HG03175 (cell line): ENCODE data around the gene SLC25A13.
A peak's percentile ranks its signal among the peaks of the same experiment; 100 is the strongest.
"Not testable (repeated sequence)": the region's sequence is repeated elsewhere in the genome, so short reads cannot be mapped to it uniquely, and the experiment has no call there.

Source experiments
- ATAC-seq: cut with Tn5 transposase; IDR thresholded peaks from one replicate; pipeline ENCODE4 v1.9.1; 2021; ENCODE audit warnings: mild to moderate bottlenecking, moderate library complexity; ENCODE audit not compliant: unreplicated experiment

SLC25A13 gene

DNA sequence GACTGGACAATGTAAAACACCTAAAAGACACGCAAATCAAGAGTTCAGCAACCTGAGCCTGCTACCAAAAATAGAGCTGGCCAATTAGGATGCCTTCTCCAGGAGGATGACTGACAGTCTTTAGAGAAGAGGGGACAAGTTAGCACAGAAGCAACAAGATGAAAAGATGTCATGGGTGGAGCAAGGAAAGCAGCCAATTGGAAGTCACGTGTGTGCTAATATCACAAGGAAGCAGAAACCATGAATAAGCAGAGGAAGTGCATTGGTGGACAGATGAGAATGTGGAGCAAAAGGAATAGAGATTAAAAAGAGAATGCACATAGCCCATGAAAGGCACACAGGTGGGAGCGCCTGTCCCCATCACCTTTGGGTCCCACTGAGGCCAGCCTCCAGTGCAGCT is 148.1 kb downstream of the SLC25A13 start:
- no peak for ATAC-seq

DNA sequence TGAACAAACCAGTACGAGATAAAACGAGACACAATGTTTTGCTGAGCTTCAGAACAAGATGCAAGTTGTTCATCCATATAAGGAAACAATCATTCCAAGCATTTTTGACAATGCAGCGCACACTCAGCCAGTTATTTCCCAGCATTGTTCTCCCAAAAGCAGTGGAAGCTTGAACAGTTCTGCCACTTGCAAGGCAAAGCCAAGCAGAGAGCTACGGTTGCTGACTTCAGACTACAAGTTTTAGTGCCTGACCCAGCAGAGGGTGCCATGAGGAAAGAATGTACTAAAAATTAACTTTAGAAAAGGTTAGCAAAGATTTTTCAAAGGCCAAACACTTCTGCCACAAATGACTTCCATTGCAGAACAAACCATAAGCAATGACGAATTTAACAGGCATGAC is 152.5 kb downstream of the SLC25A13 start:
- ATAC-seq = no peak

DNA sequence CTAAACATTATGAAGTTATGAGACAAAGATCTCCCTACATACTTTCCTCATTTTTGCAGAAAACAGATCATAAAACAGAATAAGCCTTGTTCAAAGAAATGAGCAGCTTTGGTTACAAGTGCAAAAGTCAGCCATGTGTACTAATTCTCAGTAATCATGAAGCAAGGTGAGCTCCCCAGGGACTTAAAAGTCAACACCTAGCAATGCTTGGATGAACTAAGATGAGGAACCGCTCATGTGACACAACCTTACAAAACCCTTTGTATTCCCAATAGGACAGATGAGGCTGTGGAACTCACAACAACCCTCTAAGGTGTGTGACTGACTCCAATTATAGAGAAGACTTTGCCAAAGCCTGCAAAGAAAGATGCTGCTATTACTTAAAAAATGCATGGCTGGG is 154.5 kb downstream of the SLC25A13 start:
- peak; percentile 78 for ATAC-seq

DNA sequence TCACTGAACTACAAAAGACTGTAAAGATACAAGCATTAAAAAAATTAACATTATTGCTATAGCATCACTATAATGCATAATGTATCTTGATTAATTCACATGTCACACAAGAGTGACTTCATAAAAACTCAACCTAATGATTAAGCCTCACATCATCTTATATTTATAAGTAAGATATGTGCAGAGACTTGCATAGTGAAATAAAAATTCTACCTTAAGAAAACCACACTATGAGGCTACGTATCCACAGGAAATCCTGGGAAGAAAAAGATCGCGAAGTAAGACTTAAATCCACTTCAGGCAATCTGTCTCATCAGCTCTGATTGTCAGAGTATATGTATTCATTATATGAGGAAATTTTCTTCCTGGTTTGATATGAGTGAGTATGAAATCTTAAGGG is 160.0 kb downstream of the SLC25A13 start:
- no peak for ATAC-seq

DNA sequence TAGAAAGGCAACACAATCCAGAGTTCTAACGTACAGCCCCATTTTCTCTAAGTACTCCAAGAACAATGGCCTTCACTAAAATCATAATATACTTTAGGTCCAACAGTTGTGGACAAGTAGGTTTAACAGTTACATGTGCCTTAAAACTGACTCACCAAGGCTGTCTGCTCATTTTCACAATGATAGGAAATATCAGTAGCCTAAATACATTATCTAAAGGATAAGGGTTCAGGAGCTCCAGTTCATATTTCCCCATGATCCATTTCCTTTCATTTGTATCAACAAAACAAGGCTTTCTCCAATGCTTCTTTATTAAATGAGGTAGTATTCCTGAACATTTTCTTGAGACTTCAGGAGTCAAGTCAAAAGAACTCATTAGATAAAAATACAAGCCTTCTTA is 164.0 kb downstream of the SLC25A13 start:
- ATAC-seq = no peak

DNA sequence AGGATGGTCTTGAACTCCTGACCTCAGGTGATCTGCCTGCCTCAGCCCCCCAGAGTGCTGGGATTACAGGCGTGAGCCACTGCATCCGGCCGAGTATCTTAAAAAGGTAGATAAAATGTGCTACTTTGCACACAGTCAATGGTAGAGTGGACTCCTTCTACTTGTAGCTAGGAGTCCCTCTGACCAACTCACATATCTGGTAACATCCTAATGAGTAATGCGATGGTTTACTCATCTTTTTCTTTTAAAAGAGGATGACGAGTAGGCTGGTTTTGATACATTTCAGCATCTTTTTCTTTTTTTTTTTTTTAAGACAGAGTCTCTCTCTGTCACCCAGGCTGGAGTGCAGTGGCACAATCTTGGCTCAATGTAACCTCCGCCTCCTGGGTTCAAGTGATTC is 167.4 kb downstream of the SLC25A13 start:
- ATAC-seq = not testable (repeated sequence)

DNA sequence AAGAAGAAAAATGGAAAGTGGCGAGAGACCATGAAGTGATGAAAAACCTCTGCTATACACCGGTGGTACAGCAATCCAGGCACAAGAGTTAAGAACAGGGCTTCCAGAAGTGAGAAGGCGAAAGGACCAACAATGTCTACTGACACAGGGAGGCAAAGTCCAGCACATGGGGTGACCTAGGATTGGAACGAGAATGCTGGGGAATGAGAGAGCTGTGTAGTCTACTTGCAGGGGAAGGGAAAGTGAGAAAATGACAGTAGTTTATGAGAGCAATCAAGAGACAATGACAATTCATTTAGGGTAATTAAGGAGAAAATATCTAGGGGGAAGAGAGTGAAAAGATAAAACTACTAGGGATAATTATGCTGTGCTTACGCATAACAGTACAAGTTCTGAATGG is 169.2 kb downstream of the SLC25A13 start:
- ATAC-seq = no peak

DNA sequence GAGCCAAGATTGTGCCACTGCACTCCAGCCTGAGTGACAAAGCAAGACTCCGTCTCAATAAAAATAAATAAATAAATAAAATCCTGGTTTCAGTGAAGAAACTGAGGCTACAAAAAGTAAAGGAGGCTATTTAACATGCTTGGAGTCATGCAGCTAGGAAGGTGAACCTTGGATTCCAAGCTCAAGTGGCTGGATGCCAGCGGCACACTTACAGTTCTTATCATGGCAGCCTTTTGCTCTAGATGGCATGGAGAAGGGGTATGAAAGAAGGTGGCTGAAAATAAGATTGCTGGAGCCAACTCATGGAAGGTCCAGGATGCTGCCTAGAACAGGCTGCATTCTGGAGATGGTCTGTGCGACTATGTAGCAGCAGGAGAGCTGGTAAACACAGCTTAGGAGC is 170.0 kb downstream of the SLC25A13 start:
- ATAC-seq = no peak

DNA sequence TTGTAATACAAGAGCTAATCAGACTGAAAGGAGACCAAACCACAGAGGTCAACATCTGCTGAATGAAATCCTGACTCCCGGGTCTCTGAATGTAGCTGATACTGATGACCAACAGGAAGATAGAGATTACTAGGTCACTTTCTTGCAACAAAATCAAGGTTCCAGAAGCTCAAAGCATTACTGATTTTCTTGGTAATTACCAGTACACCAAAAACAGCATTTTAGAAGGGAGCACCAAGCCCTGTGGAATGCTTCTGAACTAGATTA is 177.7 kb downstream of the SLC25A13 start:
- ATAC-seq = no peak

DNA sequence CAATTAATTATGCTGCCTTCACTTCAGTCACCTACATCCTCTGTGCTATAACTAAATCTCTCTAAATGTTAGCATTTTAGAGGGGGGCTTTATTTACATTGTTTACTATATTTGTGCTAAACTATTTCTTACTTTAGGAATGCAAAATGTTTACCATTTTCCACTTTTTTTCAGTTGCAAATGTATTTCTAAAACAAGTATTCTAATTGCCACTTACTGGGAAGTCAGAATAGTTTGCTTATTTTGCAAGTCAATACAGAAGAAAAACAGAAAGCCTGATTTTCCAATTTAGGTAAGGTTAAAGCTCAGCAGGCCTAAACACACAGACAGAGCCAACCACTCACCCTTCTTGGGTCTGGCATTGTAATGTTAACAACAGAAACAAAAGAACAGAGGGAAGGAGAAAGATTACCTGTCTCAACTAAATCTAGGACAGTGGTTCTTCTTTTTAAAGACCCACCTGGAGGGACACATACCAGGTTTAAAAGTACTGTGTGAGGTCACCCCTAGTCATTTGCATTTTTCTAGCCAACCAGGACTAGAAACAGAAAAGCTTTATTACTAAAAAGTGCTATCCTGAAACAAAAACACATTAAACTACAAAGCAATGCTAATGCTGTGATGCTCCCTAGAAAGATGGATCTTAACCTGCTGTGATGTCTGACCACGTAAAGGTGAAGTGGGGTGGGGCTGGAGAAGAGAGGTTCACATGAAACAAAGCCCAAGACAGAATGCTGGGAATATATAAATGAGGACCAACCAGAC is 178.2 kb downstream of the SLC25A13 start:
- no peak for ATAC-seq

DNA sequence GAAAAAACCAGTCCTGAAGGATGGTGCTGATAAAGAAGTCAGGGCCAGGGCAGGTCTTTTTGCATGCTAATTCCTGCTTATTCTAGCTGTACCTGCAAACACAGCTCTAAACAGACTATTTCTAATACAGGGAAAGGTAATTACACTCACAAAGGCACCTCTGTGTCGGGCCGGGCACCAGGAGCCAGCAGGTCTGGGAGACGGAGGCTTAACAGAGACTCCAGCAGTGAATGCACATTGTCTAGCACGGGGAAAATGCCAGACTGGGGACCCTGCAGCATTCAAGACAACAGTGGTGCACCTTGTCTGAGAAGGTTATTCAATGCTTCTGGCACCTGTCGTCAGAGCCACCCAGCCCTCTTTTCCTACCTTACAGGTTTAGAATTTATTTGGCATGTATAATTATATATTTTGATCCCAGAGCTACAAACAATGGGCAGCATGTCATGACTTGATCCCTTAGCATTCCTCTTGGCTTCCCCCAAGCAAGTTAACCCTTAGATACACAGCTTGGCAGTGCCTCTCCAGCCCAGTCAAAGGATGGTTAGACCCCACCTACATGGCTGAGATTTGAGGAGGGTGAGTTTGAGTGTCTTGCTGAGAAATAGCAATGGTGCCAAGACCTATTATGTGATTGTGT is 185.2 kb downstream of the SLC25A13 start:
- ATAC-seq = no peak

DNA sequence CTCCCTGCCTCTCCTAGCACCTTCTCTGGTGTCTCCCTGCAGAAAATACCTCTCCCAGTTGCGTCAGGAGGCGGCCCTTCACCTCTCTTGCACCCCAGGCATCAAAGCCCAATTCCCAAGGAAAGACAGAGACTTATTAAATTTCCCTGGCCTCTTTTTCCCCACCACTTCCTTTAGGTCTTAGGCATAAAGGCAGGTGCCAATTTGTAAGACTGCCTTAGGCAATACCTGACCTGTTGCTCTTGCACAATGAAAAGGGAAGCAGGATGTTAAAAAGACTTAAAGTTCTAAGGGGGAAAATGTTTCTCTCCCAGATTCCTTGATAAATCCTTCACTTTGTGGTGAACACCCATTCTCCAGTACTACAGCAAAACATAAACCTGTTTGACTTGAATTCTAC is 186.7 kb downstream of the SLC25A13 start:
- ATAC-seq = no peak

DNA sequence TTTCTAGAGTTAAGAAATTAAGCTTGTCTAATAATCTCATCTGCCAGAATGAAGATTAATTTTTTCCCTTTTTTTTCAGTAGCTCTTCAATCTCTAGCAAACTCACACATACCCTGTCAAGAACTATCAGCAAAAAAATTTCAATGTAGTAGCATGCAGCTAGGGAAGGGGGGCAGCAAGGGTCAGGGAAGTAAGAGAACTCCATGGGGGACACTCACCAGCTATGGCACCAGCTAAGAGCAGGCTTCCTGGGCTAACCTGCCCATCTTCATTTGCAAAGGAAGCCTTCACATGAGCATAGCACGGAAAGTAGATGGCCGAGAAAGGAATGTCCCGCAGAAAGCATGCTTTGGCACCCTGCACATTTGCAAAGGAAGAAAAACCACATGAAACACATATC is 190.4 kb downstream of the SLC25A13 start:
- ATAC-seq = no peak

DNA sequence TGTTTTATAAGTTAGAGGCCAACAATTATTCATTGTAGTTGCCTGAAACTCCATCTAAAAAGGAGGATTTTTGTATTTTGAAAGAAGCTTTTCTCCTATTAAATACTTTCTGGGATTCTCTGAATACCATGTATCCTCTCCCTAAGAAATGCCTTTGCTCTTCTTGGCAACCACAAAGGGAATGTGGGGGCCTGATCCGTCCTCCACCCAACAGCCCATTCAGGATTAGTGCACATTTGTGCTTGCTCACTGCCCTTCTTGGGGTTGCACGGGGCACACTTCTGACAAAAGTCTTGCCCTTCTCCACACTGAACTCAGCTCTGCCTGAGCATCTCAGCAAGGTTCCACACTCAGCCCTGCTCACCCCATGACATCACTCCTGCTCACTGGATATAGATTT is 194.2 kb downstream of the SLC25A13 start:
- ATAC-seq = no peak

DNA sequence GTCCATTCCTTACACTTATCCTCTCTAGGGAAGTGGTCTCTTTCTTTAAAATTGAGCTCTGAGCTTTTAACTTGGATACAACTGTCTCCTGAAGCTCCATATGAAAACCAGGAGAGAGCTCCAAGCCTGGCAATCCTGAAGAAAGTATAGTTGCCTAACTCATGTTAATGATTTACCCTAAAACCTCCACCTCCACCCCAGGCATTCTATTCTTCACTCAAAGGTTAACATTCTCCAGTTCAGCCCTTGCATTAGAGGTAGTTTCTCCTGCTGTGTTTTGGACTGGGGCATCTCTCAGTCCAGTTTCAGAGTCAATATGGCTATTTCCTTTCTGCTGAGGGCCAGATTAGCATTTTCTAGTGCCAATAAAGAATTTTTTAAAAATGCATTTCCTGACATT is 195.5 kb downstream of the SLC25A13 start:
- no peak for ATAC-seq

DNA sequence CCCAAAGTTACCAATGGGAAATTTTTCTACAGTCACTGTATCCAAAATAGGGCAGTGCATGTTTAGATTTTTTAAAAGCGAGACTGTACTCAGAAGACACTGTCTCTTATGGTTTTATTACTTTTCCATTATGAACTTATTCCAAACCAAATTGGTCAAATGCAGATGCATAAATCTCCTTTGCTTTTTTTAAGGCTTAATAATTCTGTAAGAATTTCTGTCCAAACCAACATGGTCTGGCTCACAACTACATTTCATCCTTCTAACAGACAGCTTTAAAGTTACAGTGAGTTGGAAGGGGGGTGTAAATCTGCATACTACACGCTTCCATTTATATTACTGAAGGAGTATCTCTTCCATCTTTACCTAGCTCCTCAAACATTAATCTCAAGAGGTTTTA is 199.2 kb downstream of the SLC25A13 start:
- no peak for ATAC-seq

DNA sequence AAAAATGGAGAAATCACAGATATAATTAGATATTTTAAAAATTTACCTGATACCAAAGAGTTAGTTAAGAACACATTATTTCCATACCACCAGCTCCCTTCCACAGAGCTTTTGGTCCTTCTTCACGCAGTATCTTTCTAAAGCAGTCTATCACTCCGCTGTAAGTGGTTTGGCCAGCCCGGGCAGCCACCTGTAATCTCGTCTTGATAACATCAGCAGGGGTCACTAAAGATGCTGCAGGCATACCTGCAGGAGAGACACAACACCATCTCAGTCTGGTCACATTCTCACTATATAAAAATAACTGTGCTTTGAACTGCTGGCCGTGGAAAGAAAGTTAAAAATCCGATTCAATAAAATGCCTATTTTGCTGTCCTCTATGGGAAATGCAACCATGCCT is 200.1 kb downstream of the SLC25A13 start:
- ATAC-seq = no peak

DNA sequence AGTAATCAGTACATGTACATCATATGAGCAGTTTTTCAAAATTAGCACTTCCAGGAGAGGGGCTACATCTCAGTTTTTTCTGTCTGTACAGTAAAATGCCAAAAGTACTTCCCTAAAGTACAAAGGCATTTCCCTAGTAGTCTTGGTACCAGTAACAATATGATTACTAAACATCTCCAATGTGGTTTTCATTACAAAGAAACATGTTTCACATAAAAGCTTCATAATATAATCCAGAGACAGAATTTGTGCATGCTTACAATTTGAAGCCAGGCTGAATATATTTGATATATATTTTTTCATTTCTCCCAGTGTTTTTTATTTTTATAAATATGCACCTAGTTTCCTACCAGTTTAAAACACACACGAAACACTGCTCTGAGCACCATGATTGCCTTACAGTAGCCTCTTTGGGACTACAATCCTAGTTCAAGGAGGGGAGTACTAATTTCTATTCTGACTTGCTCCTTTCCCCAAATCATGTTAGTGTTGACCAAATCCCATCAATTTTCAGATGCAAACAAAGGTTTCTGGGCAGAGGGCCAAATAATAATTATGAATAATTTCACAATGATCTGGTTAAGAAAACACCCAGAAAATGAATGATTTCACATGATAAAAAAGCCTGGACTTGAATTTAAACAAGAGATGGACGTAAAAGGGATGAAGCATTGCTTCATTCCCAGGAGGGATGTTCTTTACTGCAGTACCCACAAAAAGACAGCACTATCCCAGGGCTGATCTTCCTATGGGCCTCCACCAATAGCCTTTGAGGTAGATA is 201.3 kb downstream of the SLC25A13 start:
- ATAC-seq = no peak

DNA sequence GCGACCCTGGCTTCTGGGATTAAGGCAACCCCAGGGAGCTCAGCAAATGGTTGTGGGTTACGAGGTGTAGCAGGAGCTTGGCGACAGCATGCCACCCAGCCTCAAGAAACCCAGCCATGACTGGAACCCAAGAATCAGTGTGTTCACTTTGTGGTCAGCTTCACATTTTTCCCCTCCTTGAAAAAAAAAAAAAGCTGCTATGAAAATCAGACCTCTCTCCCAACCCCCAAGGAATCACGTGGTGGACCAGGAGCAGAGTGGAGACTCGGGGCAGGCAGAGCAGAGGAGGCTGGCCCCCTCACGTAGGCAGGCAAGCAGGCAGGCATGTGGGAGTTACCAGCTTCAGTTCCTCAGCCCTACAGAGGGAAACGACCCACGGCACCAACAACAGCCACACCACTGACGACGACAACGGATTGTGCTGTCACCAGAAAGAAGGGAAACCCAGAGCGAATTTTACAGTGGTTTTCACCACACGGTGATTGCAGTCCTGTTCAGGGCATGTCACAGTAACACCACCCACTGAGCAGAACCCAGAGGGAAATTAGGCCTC is 203.4 kb downstream of the SLC25A13 start:
- no peak for ATAC-seq

DNA sequence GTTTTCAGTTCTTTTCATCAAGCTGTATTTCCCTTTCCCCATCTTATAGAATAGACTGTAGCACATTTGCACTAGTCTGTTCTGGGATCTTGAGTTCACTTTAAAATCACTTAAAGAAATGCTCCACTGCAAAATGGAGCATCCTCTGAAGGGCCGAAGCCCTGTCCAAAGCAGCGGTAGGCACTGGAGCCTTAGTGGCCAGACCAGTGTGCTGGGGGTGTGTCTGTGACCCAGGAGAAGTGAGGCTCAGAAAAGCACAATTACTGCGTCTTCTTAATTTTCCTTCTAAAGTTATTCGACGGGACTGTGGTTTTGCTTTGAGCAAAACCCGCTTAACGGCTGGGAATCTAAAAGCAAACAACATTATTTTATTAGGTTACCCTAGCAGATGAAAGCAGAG is 205.7 kb downstream of the SLC25A13 start:
- no peak for ATAC-seq

DNA sequence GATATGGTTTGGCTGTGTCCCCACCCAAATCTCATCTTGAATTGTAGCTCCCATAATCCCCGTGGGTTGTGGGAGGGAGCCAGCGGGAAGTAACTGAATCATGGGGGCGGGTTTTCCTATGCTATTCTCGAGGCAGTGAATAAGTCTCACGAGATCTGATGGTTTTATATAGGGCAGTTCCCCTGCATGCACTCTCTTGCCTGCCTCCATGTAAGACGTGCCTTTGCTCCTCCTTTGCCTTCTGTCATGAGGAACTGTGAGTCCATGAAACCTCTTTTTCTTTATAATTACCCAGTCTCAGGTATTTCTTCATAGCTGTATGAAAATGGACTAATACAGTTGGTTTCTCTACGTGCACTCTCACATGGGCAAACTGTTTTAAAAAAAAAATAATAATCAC is 207.7 kb downstream of the SLC25A13 start:
- no peak for ATAC-seq

DNA sequence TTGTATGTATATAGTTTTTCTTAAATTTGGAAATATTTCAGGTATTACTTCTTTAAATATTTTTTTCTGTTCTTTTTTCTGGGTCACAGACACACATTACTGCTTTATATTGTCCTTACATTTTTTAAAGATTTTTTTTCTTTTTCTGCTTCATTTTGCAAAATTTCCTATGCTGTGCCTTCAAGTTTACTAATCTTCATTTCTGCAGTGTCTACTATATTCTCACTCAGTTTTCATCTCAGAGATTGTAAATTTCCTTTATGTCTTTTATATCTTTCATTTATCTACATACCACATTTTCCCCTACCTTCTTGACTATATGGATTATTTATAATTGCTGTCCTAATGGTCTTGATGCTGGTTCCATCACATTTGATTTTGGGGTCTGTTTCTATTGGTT is 210.5 kb downstream of the SLC25A13 start:
- no peak for ATAC-seq
